Measurements from ENCODE around the gene TXNDC17.

The TXNDC17 gene

GRCh38 chr17:6611231-6611630, 29.6 kb upstream of the TXNDC17 start:
- DNase-seq (ENCODE audit: extremely low read depth, low read depth): no peak
- TF ChIP-seq CTCF (IDR thresholded peaks at IDR 0.05; ENCODE audit: low read depth, low read length): no peak

- no peak for TF ChIP-seq CTCF (IDR thresholded peaks at IDR 0.05; ENCODE audit: low read depth, low read length)
- no peak for DNase-seq (ENCODE audit: extremely low read depth, low read depth)
Measured at GRCh38 chr17:6623941-6624340, 16.9 kb upstream of the TXNDC17 start.

- TF ChIP-seq CTCF (IDR thresholded peaks at IDR 0.05; ENCODE audit: low read depth, low read length): no peak
- no peak for DNase-seq (ENCODE audit: extremely low read depth, low read depth)
Measured at GRCh38 chr17:6626616-6627015, 14.2 kb upstream of the TXNDC17 start.

GRCh38 chr17:6627019-6627418, 13.8 kb upstream of the TXNDC17 start:
- no peak for DNase-seq (ENCODE audit: extremely low read depth, low read depth)

GRCh38 chr17:6630390-6630789, 10.5 kb upstream of the TXNDC17 start:
- DNase-seq (ENCODE audit: extremely low read depth, low read depth): no peak
- no peak for TF ChIP-seq CTCF (IDR thresholded peaks at IDR 0.05; ENCODE audit: low read depth, low read length)

More at GRCh38 chr17:6627019-6627418, 13.8 kb upstream of the TXNDC17 start:
- no peak for TF ChIP-seq CTCF (IDR thresholded peaks at IDR 0.05; ENCODE audit: low read depth, low read length)

GRCh38 chr17:6632530-6632929, 8.3 kb upstream of the TXNDC17 start:
- TF ChIP-seq CTCF (IDR thresholded peaks at IDR 0.05; ENCODE audit: low read depth, low read length): no peak
- no peak for DNase-seq (ENCODE audit: extremely low read depth, low read depth)

- no peak for TF ChIP-seq CTCF (IDR thresholded peaks at IDR 0.05; ENCODE audit: low read depth, low read length)
- DNase-seq (ENCODE audit: extremely low read depth, low read depth): no peak
Measured at GRCh38 chr17:6633263-6633662, 7.6 kb upstream of the TXNDC17 start.

Data from AG09319 (cell line).